Naive thymus-derived CD8-positive, alpha-beta T cell (primary cell): ENCODE data around the gene YEATS4. TPM values are rescaled to one million over a fixed set of nuclear protein-coding genes. Genes with fewer than 3 reads are reported as not detected.

Experiments
- ATAC-seq, 2 donors: fragments of 150-1000 bp; cut with Tn5 transposase in 1 of 2; sonication (Bioruptor Pico), chemical (Tn5 transposase) in 1 of 2; 1 replicate in 1 of 2; 2 replicates in 1 of 2; pipeline ENCODE4 v1.10.0; 2021; ENCODE audit warnings: mild to moderate bottlenecking in 2 of 2, moderate library complexity in 2 of 2
- POLR2A ChIA-PET: fragments of 350-600 bp; sonication (Branson Sonifier 250); formaldehyde crosslinking; loops from one replicate; lab custom pipeline; 2021; ENCODE audit warnings: antibody characterized with exemption; lab: Charles Lee
- DNase-seq, 10 donors: peaks; one replicate each; pipeline versions ENCODE4 v3.0.0 to v3.0.0-alpha.2; 2020 to 2022
- H3K27ac Mint-ChIP-seq, 10 donors: one replicate each; pipeline ENCODE4 v1.8.0; 2020 to 2022; ENCODE audit warnings: mild to moderate bottlenecking in 10 of 10, mixed read lengths in 10 of 10, moderate library complexity in 4 of 10, inconsistent platforms in 1 of 10
- H3K27me3 Mint-ChIP-seq, 5 donors: one replicate each; pipeline ENCODE4 v1.8.0; 2021 to 2022; ENCODE audit warnings: mixed read lengths in 5 of 5
- H3K36me3 Mint-ChIP-seq, 3 donors: one replicate each; pipeline ENCODE4 v1.8.0; 2020 to 2022; ENCODE audit warnings: mixed read lengths in 3 of 3, mild to moderate bottlenecking in 2 of 3, inconsistent platforms in 1 of 3
- H3K4me1 Mint-ChIP-seq, 4 donors: one replicate each; pipeline ENCODE4 v1.8.0; 2021 to 2022; ENCODE audit warnings: mixed read lengths in 4 of 4
- H3K4me3 Mint-ChIP-seq, 10 donors: one replicate each; pipeline ENCODE4 v1.8.0; 2020 to 2022; ENCODE audit warnings: mild to moderate bottlenecking in 10 of 10, mixed read lengths in 10 of 10, moderate library complexity in 6 of 10, inconsistent platforms in 1 of 10
- H3K9me3 Mint-ChIP-seq, 9 donors: one replicate each; pipeline ENCODE4 v1.8.0; 2020 to 2022; ENCODE audit warnings: mixed read lengths in 9 of 9, mild to moderate bottlenecking in 3 of 9, inconsistent platforms in 1 of 9, moderate library complexity in 1 of 9
- polyA plus RNA-seq, 3 donors: library from polyadenylated mRNA; unstranded; fragments of 300-500 nt; fragmentation: Illumina TruSeq; gene quantifications; one replicate each; pipeline ENCODE4 v1.2.3, GENCODE V29; 2021
- total RNA-seq, 8 experiments: library from RNA in 2 of 8; stranded (reverse) in 2 of 8; gene quantifications; one replicate each; pipeline ENCODE4 v1.2.3 and lab custom pipeline; 2021 to 2026

The YEATS4 gene
- total and polyA plus RNA-seq, 5 experiments from 2014 or later, result 18.0 to 66.4 (median 50.9) TPM

DNA sequence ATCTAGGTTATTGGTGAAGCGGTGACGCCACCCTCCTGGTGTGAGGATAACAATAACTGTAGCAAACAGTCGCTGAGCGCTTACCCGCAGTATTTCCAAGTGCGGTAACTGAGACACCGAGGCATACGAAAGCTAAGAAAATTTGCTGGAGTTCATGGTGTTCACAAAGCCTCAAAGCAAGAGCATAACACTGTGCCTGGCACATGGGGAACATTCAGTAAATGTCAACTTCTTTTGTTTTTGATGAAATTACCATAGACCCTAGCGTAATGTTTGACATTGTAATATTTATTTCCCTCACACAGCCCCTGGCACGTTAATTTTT lies 767 bp downstream of the YEATS4 start:
- ATAC-seq (no peak), DNase-seq (no peak)
- H3K4me3 Mint-ChIP-seq, result peak overlapping the region; percentile 84 to 94 (median 92)
- peaks cover 0 to 17% (median 4%) of the 10 kb centered on the region in 3 donors for H3K36me3 Mint-ChIP-seq
- H3K27ac Mint-ChIP-seq, result peak overlapping the region; percentile 40 to 96 (median 92)
- POLR2A ChIA-PET, result interaction anchor here (5.0 kb wide), 1 partner anchor 30 kb away, joined by 58 read pairs; no protein-coding TSS in a partner anchor
- no peaks in the 10 kb centered on the region for H3K27me3 Mint-ChIP-seq
- H3K9me3 Mint-ChIP-seq, result no peaks in the 10 kb centered on the region
- H3K4me1 Mint-ChIP-seq, result peaks cover 11 to 30% (median 24%) of the 10 kb centered on the region in 4 donors

- DNase-seq (no peak), ATAC-seq (no peak)
- peaks cover 4 to 68% (median 13%) of the 10 kb centered on the region in 3 donors for H3K36me3 Mint-ChIP-seq
- H3K4me1 Mint-ChIP-seq, result peaks cover 4 to 15% (median 9%) of the 10 kb centered on the region in 4 donors
- H3K4me3 Mint-ChIP-seq, result no peak overlapping the region
- H3K9me3 Mint-ChIP-seq, result no peaks in the 10 kb centered on the region
- no peak overlapping the region for H3K27ac Mint-ChIP-seq
- no peaks in the 10 kb centered on the region for H3K27me3 Mint-ChIP-seq
- POLR2A ChIA-PET, result interaction anchor here (0.8 kb wide), 1 partner anchor 37 kb away, joined by 4 read pairs; no protein-coding TSS in a partner anchor
Observed at GRCh38 chr12:69366796-69367195, 7.3 kb downstream of the YEATS4 start.

DNA sequence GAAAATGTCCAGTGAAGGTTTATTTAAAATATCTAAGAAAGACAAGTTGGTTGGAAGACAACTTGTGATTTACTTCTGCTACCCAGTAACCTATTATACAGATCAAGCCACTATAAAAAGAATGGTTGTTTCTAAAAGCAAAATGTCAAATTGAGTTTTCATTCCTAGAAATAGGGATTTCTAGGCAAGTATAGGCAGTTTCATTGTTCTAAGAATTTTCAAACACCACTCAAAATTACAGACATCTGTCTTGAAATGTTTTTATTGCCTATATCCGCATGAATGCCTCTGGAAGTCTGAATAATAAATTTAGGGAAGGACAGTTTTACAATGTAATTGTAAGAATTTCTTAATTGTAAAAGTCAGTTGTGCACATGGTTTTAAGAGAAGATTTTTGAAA lies 8.6 kb downstream of the YEATS4 start:
- no peaks in the 10 kb centered on the region for H3K9me3 Mint-ChIP-seq

GRCh38 chr12:69383074-69383473 lies 23.5 kb downstream of the YEATS4 start:
- ATAC-seq (no peak), DNase-seq (no peak)
- POLR2A ChIA-PET, result no interaction called here
- peaks cover 0 to 78% (median 20%) of the 10 kb centered on the region in 3 donors for H3K36me3 Mint-ChIP-seq
- H3K4me3 Mint-ChIP-seq, result no peak overlapping the region
- H3K4me1 Mint-ChIP-seq, result peaks cover 2 to 13% (median 8%) of the 10 kb centered on the region in 4 donors
- H3K27ac Mint-ChIP-seq, result no peak overlapping the region
- peaks cover 0 to 1% (median 0%) of the 10 kb centered on the region in 9 donors for H3K9me3 Mint-ChIP-seq
- no peaks in the 10 kb centered on the region for H3K27me3 Mint-ChIP-seq

More for the DNA sequence above, 8.6 kb downstream of the YEATS4 start:
- H3K27ac Mint-ChIP-seq, result peak overlapping the region in 1 of 10 donors; percentile 1
- POLR2A ChIA-PET, result no interaction called here
- H3K27me3 Mint-ChIP-seq, result no peaks in the 10 kb centered on the region
- DNase-seq (no peak), ATAC-seq (no peak)
- H3K4me1 Mint-ChIP-seq, result peaks cover 4 to 15% (median 10%) of the 10 kb centered on the region in 4 donors
- H3K36me3 Mint-ChIP-seq, result peaks cover 5 to 75% (median 25%) of the 10 kb centered on the region in 3 donors
- H3K4me3 Mint-ChIP-seq, result no peak overlapping the region

- H3K27ac Mint-ChIP-seq, result peak overlapping the region in 1 of 10 donors; percentile 14
- DNase-seq (no peak), ATAC-seq (no peak)
- H3K27me3 Mint-ChIP-seq, result no peaks in the 10 kb centered on the region
- no peak overlapping the region for H3K4me3 Mint-ChIP-seq
- H3K9me3 Mint-ChIP-seq, result no peaks in the 10 kb centered on the region
- peaks cover 4 to 71% (median 15%) of the 10 kb centered on the region in 3 donors for H3K36me3 Mint-ChIP-seq
- H3K4me1 Mint-ChIP-seq, result peaks cover 2 to 13% (median 5%) of the 10 kb centered on the region in 4 donors
- POLR2A ChIA-PET, result no interaction called here
Observed at GRCh38 chr12:69385038-69385437, 25.5 kb downstream of the YEATS4 start.

GRCh38 chr12:69386921-69387320 lies 27.4 kb downstream of the YEATS4 start:
- H3K36me3 Mint-ChIP-seq, result peaks cover 5 to 71% (median 25%) of the 10 kb centered on the region in 3 donors
- ATAC-seq, result no peak
- H3K4me1 Mint-ChIP-seq, result peaks cover 2 to 13% (median 5%) of the 10 kb centered on the region in 4 donors
- no peak for DNase-seq
- POLR2A ChIA-PET, result no interaction called here
- peak overlapping the region in 2 of 10 donors; percentile 44 to 48 for H3K27ac Mint-ChIP-seq
- no peaks in the 10 kb centered on the region for H3K9me3 Mint-ChIP-seq
- H3K4me3 Mint-ChIP-seq, result no peak overlapping the region
- H3K27me3 Mint-ChIP-seq, result no peaks in the 10 kb centered on the region

- no peak for ATAC-seq
- Mint-ChIP-seq H3K4me3 (no peak overlapping the region), H3K27me3 (no peaks in the 10 kb centered on the region), H3K9me3 (no peaks in the 10 kb centered on the region), H3K36me3 (peaks cover 5 to 64% (median 29%) of the 10 kb centered on the region in 3 donors), H3K4me1 (peaks cover 0 to 4% (median 2%) of the 10 kb centered on the region in 4 donors), H3K27ac (peak overlapping the region in 1 of 10 donors; percentile 25)
- peak in 2 of 10 donors; percentile 1 to 6 for DNase-seq
- POLR2A ChIA-PET, result no interaction called here
Observed at GRCh38 chr12:69388371-69388770, 28.8 kb downstream of the YEATS4 start.

DNA sequence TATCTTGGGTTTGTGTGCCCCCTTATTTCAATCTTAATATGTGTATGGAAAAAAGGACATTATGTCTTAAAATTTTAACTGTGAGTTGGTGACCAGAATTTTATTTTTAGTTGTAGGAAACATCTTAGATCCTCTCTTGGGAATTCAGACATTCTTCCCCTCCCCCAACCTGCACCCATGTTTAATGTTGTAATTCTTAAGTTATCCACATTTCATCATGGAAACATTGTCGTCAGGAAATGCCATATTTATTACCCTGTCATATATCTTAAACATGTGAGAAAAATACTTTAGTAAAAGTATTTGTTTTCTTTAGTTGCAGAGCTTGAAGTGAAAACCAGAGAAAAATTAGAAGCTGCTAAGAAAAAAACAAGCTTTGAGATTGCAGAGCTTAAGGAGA lies 30.3 kb downstream of the YEATS4 start:
- Mint-ChIP-seq H3K9me3 (peaks cover 0 to 3% (median 0%) of the 10 kb centered on the region in 9 donors), H3K4me3 (no peak overlapping the region), H3K4me1 (peaks cover 0 to 3% (median 0%) of the 10 kb centered on the region in 4 donors), H3K27ac (peak overlapping the region in 1 of 10 donors; percentile 15), H3K27me3 (no peaks in the 10 kb centered on the region), H3K36me3 (peaks cover 5 to 65% (median 40%) of the 10 kb centered on the region in 3 donors)
- ATAC-seq (no peak), DNase-seq (no peak)
- POLR2A ChIA-PET, result no interaction called here

GRCh38 chr12:69392179-69392928 lies 32.8 kb downstream of the YEATS4 start:
- H3K4me3 Mint-ChIP-seq, result no peak overlapping the region
- POLR2A ChIA-PET, result no interaction called here

DNA sequence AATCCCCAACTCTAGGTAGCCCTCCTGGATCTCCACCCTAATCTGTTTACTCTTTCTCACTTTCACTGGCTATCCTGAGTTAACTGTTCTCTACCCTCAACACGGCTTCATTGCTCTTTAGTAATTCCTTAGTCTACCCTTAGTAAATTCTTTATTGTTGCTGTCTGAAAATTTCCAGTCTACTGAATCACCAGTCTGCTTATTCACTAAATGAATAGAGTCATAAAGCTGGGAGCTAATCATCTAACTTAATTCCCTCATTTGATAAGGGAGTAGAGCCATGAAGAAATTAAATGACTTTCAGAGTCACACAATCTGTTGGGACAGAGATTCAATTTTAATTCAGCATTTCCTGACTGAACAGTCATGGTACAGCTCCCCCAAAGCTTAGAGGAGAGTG lies 36.5 kb downstream of the YEATS4 start:
- POLR2A ChIA-PET, result no interaction called here
- no peaks in the 10 kb centered on the region for H3K27me3 Mint-ChIP-seq
- H3K27ac Mint-ChIP-seq, result no peak overlapping the region
- DNase-seq (no peak), ATAC-seq (no peak)
- H3K36me3 Mint-ChIP-seq, result peaks cover 17 to 57% (median 51%) of the 10 kb centered on the region in 3 donors
- peaks cover 0 to 16% (median 6%) of the 10 kb centered on the region in 9 donors for H3K9me3 Mint-ChIP-seq
- no peak overlapping the region for H3K4me3 Mint-ChIP-seq
- no peaks in the 10 kb centered on the region for H3K4me1 Mint-ChIP-seq

More at GRCh38 chr12:69392179-69392928, 32.8 kb downstream of the YEATS4 start:
- Mint-ChIP-seq H3K9me3 (peaks cover 0 to 14% (median 4%) of the 10 kb centered on the region in 9 donors), H3K27ac (no peak overlapping the region), H3K36me3 (peaks cover 19 to 64% (median 58%) of the 10 kb centered on the region in 3 donors), H3K27me3 (no peaks in the 10 kb centered on the region), H3K4me1 (no peaks in the 10 kb centered on the region)
- no peak for DNase-seq
- no peak for ATAC-seq

GRCh38 chr12:69396963-69397362 lies 37.4 kb downstream of the YEATS4 start:
- no peak overlapping the region for H3K4me3 Mint-ChIP-seq
- peaks cover 17 to 49% (median 42%) of the 10 kb centered on the region in 3 donors for H3K36me3 Mint-ChIP-seq
- ATAC-seq, result no peak
- no peaks in the 10 kb centered on the region for H3K4me1 Mint-ChIP-seq
- POLR2A ChIA-PET, result no interaction called here
- H3K27ac Mint-ChIP-seq, result no peak overlapping the region
- peaks cover 0 to 16% (median 6%) of the 10 kb centered on the region in 9 donors for H3K9me3 Mint-ChIP-seq
- DNase-seq, result no peak
- H3K27me3 Mint-ChIP-seq, result no peaks in the 10 kb centered on the region

GRCh38 chr12:69397978-69398377 lies 38.4 kb downstream of the YEATS4 start:
- Mint-ChIP-seq H3K9me3 (peaks cover 0 to 16% (median 6%) of the 10 kb centered on the region in 9 donors), H3K36me3 (peaks cover 17 to 43% (median 39%) of the 10 kb centered on the region in 3 donors), H3K27me3 (no peaks in the 10 kb centered on the region), H3K4me3 (no peak overlapping the region), H3K27ac (no peak overlapping the region), H3K4me1 (no peaks in the 10 kb centered on the region)
- DNase-seq (no peak), ATAC-seq (no peak)
- POLR2A ChIA-PET, result no interaction called here

DNA sequence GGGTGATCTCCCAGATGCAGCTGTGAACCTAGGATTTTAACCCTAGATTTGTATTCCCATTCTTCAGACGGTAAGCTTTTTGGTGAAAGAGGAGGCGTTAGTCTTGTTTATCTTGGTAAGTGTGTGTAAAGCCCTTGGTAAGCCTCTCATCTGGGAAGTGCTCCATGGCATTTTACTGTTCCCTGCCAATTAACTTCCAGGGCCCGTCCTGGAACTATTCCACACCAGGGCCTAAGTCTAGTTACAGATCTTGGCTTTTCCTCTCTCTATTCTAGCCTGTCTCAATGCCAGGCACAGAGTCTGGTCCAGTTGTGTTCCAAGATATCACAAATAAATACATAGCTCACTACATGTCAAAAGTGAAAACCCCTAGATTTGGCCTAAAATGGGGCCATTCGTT lies 42.4 kb downstream of the YEATS4 start:
- H3K4me1 Mint-ChIP-seq, result no peaks in the 10 kb centered on the region
- DNase-seq (no peak), ATAC-seq (no peak)
- POLR2A ChIA-PET, result no interaction called here
- no peaks in the 10 kb centered on the region for H3K27me3 Mint-ChIP-seq
- peak overlapping the region in 1 of 10 donors; percentile 89 for H3K27ac Mint-ChIP-seq
- H3K36me3 Mint-ChIP-seq, result peaks cover 6 to 17% (median 14%) of the 10 kb centered on the region in 3 donors
- H3K4me3 Mint-ChIP-seq, result no peak overlapping the region
- peaks cover 0 to 7% (median 4%) of the 10 kb centered on the region in 9 donors for H3K9me3 Mint-ChIP-seq
